ENCODE results near the gene STARD13.

Gene STARD13

GRCh38 chr13:33311040-33311439, 25.5 kb upstream of the STARD13 start:
- Histone ChIP-seq H3F3A (ENCODE audit: insufficient read depth, low read length) (no peaks in the 10 kb centered on the region), H3K9ac (ENCODE audit: low read length) (no peak overlapping the region), H3K9me2 (replicated peaks; ENCODE audit: insufficient read depth, low read length) (no peaks in the 10 kb centered on the region), H3K4me3 (ENCODE audit: low read length) (no peak overlapping the region), H3K9me3 (replicated peaks; ENCODE audit: insufficient read depth, low read length) (no peaks in the 10 kb centered on the region), H3K27ac (ENCODE audit: low read length) (no peak overlapping the region), H2AFZ (ENCODE audit: low read length) (no peak overlapping the region), H3K27me3 (replicated peaks; ENCODE audit: insufficient read depth, low read length) (no peaks in the 10 kb centered on the region), H3K4me2 (ENCODE audit: low read depth, low read length) (no peak overlapping the region), H3K79me2 (ENCODE audit: low read length) (no peaks in the 10 kb centered on the region), H3K4me1 (ENCODE audit: low read length) (no peaks in the 10 kb centered on the region), H4K20me1 (ENCODE audit: insufficient read depth, low read length) (no peaks in the 10 kb centered on the region), H3K36me3 (replicated peaks; ENCODE audit: insufficient read depth, low read length) (no peaks in the 10 kb centered on the region)
- no peak for TF ChIP-seq EZH2phosphoT487 (IDR thresholded peaks at IDR 0.05; ENCODE audit: low read length)
- TF ChIP-seq CTCF (IDR thresholded peaks at IDR 0.05; ENCODE audit: low read length), result no peak
- TF ChIP-seq EZH2 (optimal IDR thresholded peaks at IDR 0.05; ENCODE audit: low read depth, low read length), result no peak
- DNase-seq, result no peak

GRCh38 chr13:33310245-33311038, 24.9 kb upstream of the STARD13 start:
- H3K4me1 ChIP-seq (ENCODE audit: low read length), result no peaks in the 10 kb centered on the region
- H3K27me3 ChIP-seq (replicated peaks; ENCODE audit: insufficient read depth, low read length), result no peaks in the 10 kb centered on the region
- H2AFZ ChIP-seq (ENCODE audit: low read length), result no peak overlapping the region
- no peaks in the 10 kb centered on the region for H3K9me2 ChIP-seq (replicated peaks; ENCODE audit: insufficient read depth, low read length)
- H4K20me1 ChIP-seq (ENCODE audit: insufficient read depth, low read length), result no peaks in the 10 kb centered on the region
- TF ChIP-seq EZH2phosphoT487 (IDR thresholded peaks at IDR 0.05; ENCODE audit: low read length) (no peak), CTCF (IDR thresholded peaks at IDR 0.05; ENCODE audit: low read length) (no peak), EZH2 (optimal IDR thresholded peaks at IDR 0.05; ENCODE audit: low read depth, low read length) (no peak)
- no peak overlapping the region for H3K4me3 ChIP-seq (ENCODE audit: low read length)
- no peaks in the 10 kb centered on the region for H3K79me2 ChIP-seq (ENCODE audit: low read length)
- DNase-seq, result no peak
- H3K36me3 ChIP-seq (replicated peaks; ENCODE audit: insufficient read depth, low read length), result no peaks in the 10 kb centered on the region
- H3F3A ChIP-seq (ENCODE audit: insufficient read depth, low read length), result no peaks in the 10 kb centered on the region
- no peak overlapping the region for H3K4me2 ChIP-seq (ENCODE audit: low read depth, low read length)
- no peak overlapping the region for H3K9ac ChIP-seq (ENCODE audit: low read length)
- H3K9me3 ChIP-seq (replicated peaks; ENCODE audit: insufficient read depth, low read length), result no peaks in the 10 kb centered on the region
- H3K27ac ChIP-seq (ENCODE audit: low read length), result no peak overlapping the region

- Histone ChIP-seq H3K79me2 (ENCODE audit: low read length) (no peaks in the 10 kb centered on the region), H3K9me3 (replicated peaks; ENCODE audit: insufficient read depth, low read length) (no peaks in the 10 kb centered on the region), H3F3A (ENCODE audit: insufficient read depth, low read length) (no peaks in the 10 kb centered on the region), H3K36me3 (replicated peaks; ENCODE audit: insufficient read depth, low read length) (no peaks in the 10 kb centered on the region), H3K9me2 (replicated peaks; ENCODE audit: insufficient read depth, low read length) (no peaks in the 10 kb centered on the region), H3K4me1 (ENCODE audit: low read length) (no peaks in the 10 kb centered on the region), H3K9ac (ENCODE audit: low read length) (no peak overlapping the region), H3K27me3 (replicated peaks; ENCODE audit: insufficient read depth, low read length) (no peaks in the 10 kb centered on the region), H3K4me2 (ENCODE audit: low read depth, low read length) (no peak overlapping the region), H2AFZ (ENCODE audit: low read length) (no peak overlapping the region), H3K4me3 (ENCODE audit: low read length) (no peak overlapping the region), H4K20me1 (ENCODE audit: insufficient read depth, low read length) (no peaks in the 10 kb centered on the region), H3K27ac (ENCODE audit: low read length) (no peak overlapping the region)
- no peak for DNase-seq
- TF ChIP-seq EZH2 (optimal IDR thresholded peaks at IDR 0.05; ENCODE audit: low read depth, low read length) (no peak), EZH2phosphoT487 (IDR thresholded peaks at IDR 0.05; ENCODE audit: low read length) (no peak), CTCF (IDR thresholded peaks at IDR 0.05; ENCODE audit: low read length) (no peak)
Measured at GRCh38 chr13:33308863-33309262, 23.3 kb upstream of the STARD13 start.

Data from MM.1S (cell line).